Measurements from ENCODE around the gene RPS10.

RPS10 gene

GRCh38 chr6:34425498-34426410, at the start of gene RPS10:
Gene RPS10, minus strand, starts transcription at chr6:34426069. Its CDS starts 848 bp downstream, at chr6:34425221.
- no peak for TF ChIP-seq CTCF (IDR thresholded peaks at IDR 0.05; ENCODE audit: extremely low read depth, missing control alignments)
- peak; percentile 96 for DNase-seq (ENCODE audit: low spot score)

- TF ChIP-seq CTCF (IDR thresholded peaks at IDR 0.05; ENCODE audit: extremely low read depth, missing control alignments): no peak
- no peak for DNase-seq (ENCODE audit: low spot score)
Observed at GRCh38 chr6:34475238-34475682, 49.4 kb upstream of the RPS10 start.

GRCh38 chr6:34474754-34475153, 48.9 kb upstream of the RPS10 start:
- no peak for DNase-seq (ENCODE audit: low spot score)
- TF ChIP-seq CTCF (IDR thresholded peaks at IDR 0.05; ENCODE audit: extremely low read depth, missing control alignments): no peak

- TF ChIP-seq CTCF (IDR thresholded peaks at IDR 0.05; ENCODE audit: extremely low read depth, missing control alignments): no peak
- no peak for DNase-seq (ENCODE audit: low spot score)
Observed at GRCh38 chr6:34473967-34474366, 48.1 kb upstream of the RPS10 start.

DNA sequence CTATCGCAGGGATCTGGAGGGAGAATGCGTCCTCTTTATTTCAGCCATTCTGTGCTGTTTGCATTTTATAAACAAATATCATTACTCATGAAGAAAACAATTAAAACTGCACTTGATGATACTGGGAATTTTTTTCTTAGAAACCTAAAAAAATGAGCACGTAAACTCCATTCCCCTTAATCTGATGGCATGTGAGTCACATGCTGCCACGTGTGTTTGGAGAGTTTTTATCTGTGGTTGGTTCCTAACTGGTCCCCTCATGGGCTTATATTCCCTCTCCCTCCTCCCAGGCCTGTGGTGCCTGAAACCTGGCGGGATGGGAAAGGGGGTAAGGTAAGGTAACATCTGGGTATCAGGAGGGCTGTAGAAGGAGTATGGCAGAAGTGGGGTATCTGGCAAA, 46.6 kb upstream of the RPS10 start:
- DNase-seq (ENCODE audit: low spot score): no peak

GRCh38 chr6:34469499-34469898, 43.6 kb upstream of the RPS10 start:
- TF ChIP-seq CTCF (IDR thresholded peaks at IDR 0.05; ENCODE audit: extremely low read depth, missing control alignments): no peak
- no peak for DNase-seq (ENCODE audit: low spot score)

More for the DNA sequence above, 46.6 kb upstream of the RPS10 start:
- no peak for TF ChIP-seq CTCF (IDR thresholded peaks at IDR 0.05; ENCODE audit: extremely low read depth, missing control alignments)

- no peak for TF ChIP-seq CTCF (IDR thresholded peaks at IDR 0.05; ENCODE audit: extremely low read depth, missing control alignments)
- DNase-seq (ENCODE audit: low spot score): peak; percentile 58
Observed at GRCh38 chr6:34468378-34468892, 42.6 kb upstream of the RPS10 start.

All from GM20000 (cell line).